Measurements from ENCODE around the gene ARL5C. TPM values are rescaled to one million over a fixed set of nuclear protein-coding genes. Genes with fewer than 3 reads are reported as not detected.

ARL5C gene
- total RNA-seq, 6 experiments from 2014 or later = not detected

DNA sequence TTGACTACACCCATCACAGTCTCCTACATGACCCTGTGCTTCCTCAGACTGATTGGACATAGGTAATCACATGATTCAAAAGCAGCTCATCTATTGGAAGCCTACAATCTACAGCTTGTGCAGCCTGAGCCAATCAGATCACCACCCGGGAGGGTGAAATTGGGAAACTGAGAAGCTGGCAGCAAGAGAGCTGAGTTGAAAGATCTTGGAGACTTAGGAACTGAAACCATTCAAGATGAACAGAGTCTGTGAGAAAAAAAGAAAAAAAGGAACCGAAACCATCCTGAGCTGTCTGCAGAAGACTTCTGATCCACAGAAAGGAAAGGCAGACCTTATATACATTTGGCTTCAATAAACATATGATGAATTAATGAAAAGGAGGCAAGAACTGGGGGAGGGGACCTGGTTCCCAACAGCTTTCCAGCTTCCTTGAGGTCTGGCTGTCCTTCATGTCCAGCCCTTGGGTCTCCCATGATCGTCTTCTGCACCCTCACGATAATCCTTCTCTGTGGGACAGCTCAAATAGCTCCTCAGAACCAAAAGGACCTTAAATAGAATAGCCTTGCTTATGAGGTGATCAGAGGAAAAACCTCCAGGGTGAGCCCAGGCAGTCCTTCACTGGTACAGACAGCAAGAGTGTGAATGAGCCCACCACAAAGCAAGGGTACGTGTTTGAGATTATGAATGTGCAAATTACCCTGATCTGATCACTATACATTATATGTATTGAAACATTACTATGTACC, 47.1 kb downstream of the ARL5C start:
- 57% methylated on average over 5 of the region's 5 CpGs for WGBS (ENCODE audit: insufficient coverage, low coverage, low lambda C conversion rate, missing lambda C conversion rate)
- H3K4me1 ChIP-seq = no peaks in the 10 kb centered on the region
- no peaks in the 10 kb centered on the region for H3K9me3 ChIP-seq
- H3K4me3 ChIP-seq = no peak overlapping the region
- H3K27me3 ChIP-seq = no peaks in the 10 kb centered on the region
- DNase-seq = no peak
- no peak for TF ChIP-seq POLR2A (IDR thresholded peaks at IDR 0.05)
- TF ChIP-seq CTCF (IDR thresholded peaks at IDR 0.05) = no peak
- intact Hi-C loops (cut with DNase I) = no loop called here
- H3K27ac ChIP-seq = no peak overlapping the region
- no peaks in the 10 kb centered on the region for H3K36me3 ChIP-seq
- ATAC-seq = peak; percentile 16 to 62 (median 31)

DNA sequence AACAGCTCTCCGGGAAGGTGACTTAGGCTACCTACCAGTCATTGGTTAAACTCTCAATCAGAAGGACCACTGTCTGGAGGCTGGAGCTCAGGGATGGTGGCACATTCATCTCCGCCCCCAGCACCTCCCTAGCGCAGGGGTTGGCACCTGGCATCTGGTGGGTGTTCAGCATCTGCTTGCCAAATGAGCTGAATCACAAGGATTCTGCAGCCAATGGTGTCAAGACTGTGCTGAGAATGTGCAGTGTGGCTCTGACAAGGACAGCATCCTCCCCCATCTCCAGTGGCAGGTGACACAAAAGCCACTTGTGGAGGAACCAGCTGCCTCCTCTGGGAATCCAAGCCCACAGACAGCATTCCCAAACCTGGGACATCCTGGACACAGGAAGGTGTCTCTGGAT, 49.7 kb downstream of the ARL5C start:
- no peak for ATAC-seq
- no peak overlapping the region for H3K27ac ChIP-seq
- H3K9me3 ChIP-seq = no peaks in the 10 kb centered on the region
- WGBS (ENCODE audit: insufficient coverage, low coverage, low lambda C conversion rate, missing lambda C conversion rate) = 80% methylated on average over 3 of the region's 3 CpGs
- no peaks in the 10 kb centered on the region for H3K36me3 ChIP-seq
- TF ChIP-seq CTCF (IDR thresholded peaks at IDR 0.05) (no peak), POLR2A (IDR thresholded peaks at IDR 0.05) (no peak)
- no peak for DNase-seq
- intact Hi-C loops (cut with DNase I) = no loop called here
- H3K4me1 ChIP-seq = no peaks in the 10 kb centered on the region
- no peaks in the 10 kb centered on the region for H3K27me3 ChIP-seq
- H3K4me3 ChIP-seq = no peak overlapping the region

GRCh38 chr17:39115135-39115534, 50.8 kb downstream of the ARL5C start:
- no peaks in the 10 kb centered on the region for H3K9me3 ChIP-seq
- no peaks in the 10 kb centered on the region for H3K27me3 ChIP-seq
- no CpG with 5 or more reads among the region's 5 CpGs for WGBS (ENCODE audit: insufficient coverage, low coverage, low lambda C conversion rate, missing lambda C conversion rate)
- peaks cover 0 to 8% (median 2%) of the 10 kb centered on the region in 4 donors for H3K4me1 ChIP-seq
- no peaks in the 10 kb centered on the region for H3K36me3 ChIP-seq
- intact Hi-C loops (cut with DNase I) = no loop called here
- DNase-seq (no peak), ATAC-seq (no peak)
- no peak overlapping the region for H3K4me3 ChIP-seq
- TF ChIP-seq CTCF (IDR thresholded peaks at IDR 0.05) (no peak), POLR2A (IDR thresholded peaks at IDR 0.05) (no peak)
- H3K27ac ChIP-seq = no peak overlapping the region

- no peaks in the 10 kb centered on the region for H3K27me3 ChIP-seq
- no peak for TF ChIP-seq POLR2A (IDR thresholded peaks at IDR 0.05)
- H3K4me3 ChIP-seq = no peak overlapping the region
- no peaks in the 10 kb centered on the region for H3K9me3 ChIP-seq
- H3K27ac ChIP-seq = no peak overlapping the region
- no peak for ATAC-seq
- DNase-seq = no peak
- WGBS (ENCODE audit: insufficient coverage, low coverage, low lambda C conversion rate, missing lambda C conversion rate) = no CpG with 5 or more reads among the region's 14 CpGs
- intact Hi-C loops (cut with DNase I) = no loop called here
- H3K36me3 ChIP-seq = no peaks in the 10 kb centered on the region
- H3K4me1 ChIP-seq = peaks cover 0 to 8% (median 2%) of the 10 kb centered on the region in 4 donors
Measured at GRCh38 chr17:39114723-39115122, 51.2 kb downstream of the ARL5C start.

- intact Hi-C loops (cut with DNase I) = no loop called here
- WGBS (ENCODE audit: insufficient coverage, low coverage, low lambda C conversion rate, missing lambda C conversion rate) = no CpG with 5 or more reads among the region's 2 CpGs
- Histone ChIP-seq H3K36me3 (no peaks in the 10 kb centered on the region), H3K9me3 (no peaks in the 10 kb centered on the region), H3K27ac (no peak overlapping the region), H3K27me3 (no peaks in the 10 kb centered on the region), H3K4me1 (peaks cover 0 to 8% (median 2%) of the 10 kb centered on the region in 4 donors), H3K4me3 (no peak overlapping the region)
- no peak for DNase-seq
- ATAC-seq = no peak
- TF ChIP-seq CTCF (IDR thresholded peaks at IDR 0.05) = no peak
- no peak for TF ChIP-seq POLR2A (IDR thresholded peaks at IDR 0.05)
Measured at GRCh38 chr17:39113871-39114270, 52.1 kb downstream of the ARL5C start.
